Neural cell (in vitro differentiated cells): ENCODE measurements around the gene TMEM119. TPM values are rescaled to one million over a fixed set of nuclear protein-coding genes. Genes with fewer than 3 reads are reported as not detected.

Experiments
- H2AFZ ChIP-seq: fragments of 200-600, 300-800 bp; sonication (generic), shearing (Covaris generic); 2 replicates; pipeline ENCODE4 v1.6.0; 2014; ENCODE audit warnings: low read depth, mild to moderate bottlenecking, antibody characterized with exemption, low read length, moderate library complexity
- H3F3A ChIP-seq: fragments of 200-600 bp; shearing (Covaris generic); 2 replicates; pipeline ENCODE4 v1.6.1; 2016; ENCODE audit warnings: mild to moderate bottlenecking, moderate library complexity, mixed read lengths, antibody characterized with exemption, low read length; ENCODE audit not compliant: insufficient read depth, poor library complexity, severe bottlenecking
- H3K27ac ChIP-seq: fragments of 200-600, 300-800 bp; sonication (generic), shearing (Covaris generic); 2 replicates; pipeline ENCODE4 v1.5.1; 2014; ENCODE audit warnings: mild to moderate bottlenecking, low read length, moderate library complexity
- H3K27me3 ChIP-seq: fragments of 300-800, 200-600 bp; sonication (generic), shearing (Covaris generic); 2 replicates; pipeline ENCODE4 v1.6.0; 2014; ENCODE audit warnings: mild to moderate bottlenecking, low read depth, low read length, moderate library complexity; ENCODE audit not compliant: insufficient read depth
- H3K36me3 ChIP-seq: fragments of 300-800, 200-600 bp; sonication (generic), shearing (Covaris generic); 2 replicates; pipeline ENCODE4 v1.5.1; 2014; ENCODE audit warnings: mild to moderate bottlenecking, antibody characterized with exemption, low read length, moderate library complexity; ENCODE audit not compliant: insufficient read depth
- H3K4me2 ChIP-seq: fragments of 300-800, 200-600 bp; sonication (generic), shearing (Covaris generic); 2 replicates; pipeline ENCODE4 v1.6.0; 2014; ENCODE audit warnings: mild to moderate bottlenecking, low read length
- H3K4me3 ChIP-seq: fragments of 300-800, 200-600 bp; sonication (generic), shearing (Covaris generic); 2 replicates; pipeline ENCODE4 v1.5.1; 2014; ENCODE audit warnings: mild to moderate bottlenecking, low read length, moderate library complexity
- H3K79me2 ChIP-seq: fragments of 200-600 bp; shearing (Covaris generic); replicated peaks from 2 replicates; pipeline ENCODE4 v1.6.0; 2014; ENCODE audit warnings: mild to moderate bottlenecking, low read length, moderate library complexity; ENCODE audit not compliant: insufficient read depth
- H3K9ac ChIP-seq: fragments of 300-800, 200-600 bp; sonication (generic), shearing (Covaris generic); 2 replicates; pipeline ENCODE4 v1.6.1; 2016; ENCODE audit warnings: mild to moderate bottlenecking, low read length, mixed read lengths
- H3K9me2 ChIP-seq: fragments of 200-600 bp; shearing (Covaris generic); 2 replicates; pipeline ENCODE4 v1.6.1; 2016; ENCODE audit warnings: mild to moderate bottlenecking, low read length, mixed read lengths; ENCODE audit not compliant: insufficient read depth
- H3K9me3 ChIP-seq: fragments of 200-600, 300-800 bp; sonication (generic), shearing (Covaris generic); 2 replicates; pipeline ENCODE4 v1.6.1; 2016; ENCODE audit warnings: mild to moderate bottlenecking, mixed run types, low read length, moderate library complexity, mixed read lengths
- H4K20me1 ChIP-seq: fragments of 200-600 bp; shearing (Covaris generic); 2 replicates; pipeline ENCODE4 v1.6.1; 2016; ENCODE audit warnings: mild to moderate bottlenecking, mixed run types; ENCODE audit not compliant: insufficient read depth
- CTCF ChIP-seq: fragments of 450-650 bp; IDR thresholded peaks from 2 replicates; pipeline ENCODE4 v1.5.1; 2014; ENCODE audit warnings: antibody characterized with exemption, mild to moderate bottlenecking, moderate library complexity; ENCODE audit not compliant: poor library complexity, severe bottlenecking
- EP300 ChIP-seq: fragments of 450-650 bp; conservative IDR thresholded peaks from 2 replicates; pipeline ENCODE4 v1.6.1; 2014; ENCODE audit warnings: antibody characterized with exemption, mild to moderate bottlenecking, moderate library complexity; ENCODE audit not compliant: poor library complexity, severe bottlenecking
- EZH2 ChIP-seq: fragments of 200-600, 300-800 bp; shearing (Covaris generic), sonication (generic); IDR thresholded peaks from 2 replicates; pipeline ENCODE4 v1.6.1; 2014; ENCODE audit warnings: antibody characterized with exemption, low read length, borderline replicate concordance, mild to moderate bottlenecking; ENCODE audit not compliant: insufficient read depth, poor library complexity, severe bottlenecking
- MXI1 ChIP-seq: fragments of 450-650 bp; conservative IDR thresholded peaks from 2 replicates; pipeline ENCODE4 v1.6.1; 2014; ENCODE audit warnings: antibody characterized with exemption, mild to moderate bottlenecking; ENCODE audit not compliant: poor library complexity, severe bottlenecking
- POLR2AphosphoS5 ChIP-seq: IDR thresholded peaks from 2 replicates; pipeline ENCODE4 v1.6.1; 2012
- RAD21 ChIP-seq: fragments of 450-650 bp; conservative IDR thresholded peaks from 2 replicates; pipeline ENCODE4 v1.6.1; 2014; ENCODE audit warnings: antibody characterized with exemption, mild to moderate bottlenecking, moderate library complexity
- REST ChIP-seq: IDR thresholded peaks from 2 replicates; pipeline ENCODE4 v1.6.1; 2012; ENCODE audit warnings: borderline replicate concordance
- SMC3 ChIP-seq: fragments of 450-650 bp; conservative IDR thresholded peaks from 2 replicates; pipeline ENCODE4 v1.6.1; 2014; ENCODE audit warnings: antibody characterized with exemption, mild to moderate bottlenecking, moderate library complexity; ENCODE audit not compliant: poor library complexity
- TAF1 ChIP-seq: IDR thresholded peaks from 2 replicates; pipeline ENCODE4 v1.6.1; 2012; ENCODE audit warnings: low read depth
- polyA plus RNA-seq: library from polyadenylated mRNA; depleted of rRNA; stranded (reverse); fragments of >200 nt; gene quantifications from 2 replicates; pipeline ENCODE4 v1.2.3, GENCODE V29; 2014

The TMEM119 gene
- polyA plus RNA-seq, 1 donor from 2014 or later, result not detected

- Histone ChIP-seq H3K9ac (no peak overlapping the region), H4K20me1 (no peaks in the 10 kb centered on the region)
Observed at GRCh38 chr12:108568338-108569154, 29.3 kb downstream of the TMEM119 start.

More at GRCh38 chr12:108568338-108569154, 29.3 kb downstream of the TMEM119 start:
- H3K9me3 ChIP-seq, result no peaks in the 10 kb centered on the region
- peaks cover 9% of the 10 kb centered on the region for H3K79me2 ChIP-seq
- no peaks in the 10 kb centered on the region for H3K9me2 ChIP-seq
- H2AFZ ChIP-seq, result no peak overlapping the region
- H3K4me3 ChIP-seq, result no peak overlapping the region
- peaks cover 3% of the 10 kb centered on the region for H3K36me3 ChIP-seq
- H3K27me3 ChIP-seq, result no peaks in the 10 kb centered on the region
- TF ChIP-seq SMC3 (no peak), EP300 (no peak), REST (no peak), CTCF (no peak), RAD21 (no peak), TAF1 (no peak), POLR2AphosphoS5 (no peak), EZH2 (no peak), MXI1 (no peak)
- no peak overlapping the region for H3K27ac ChIP-seq
- H3F3A ChIP-seq, result no peaks in the 10 kb centered on the region
- H3K4me2 ChIP-seq, result no peak overlapping the region
